HG03108 (cell line): ENCODE measurements around the gene C19orf12.
A peak's percentile ranks its signal among the peaks of the same experiment; 100 is the strongest.

ENCODE experiments used
- ATAC-seq: cut with Tn5 transposase; IDR thresholded peaks from one replicate; pipeline ENCODE4 v1.9.1; 2021; ENCODE audit warnings: moderate library complexity; ENCODE audit not compliant: unreplicated experiment

C19orf12 gene

DNA sequence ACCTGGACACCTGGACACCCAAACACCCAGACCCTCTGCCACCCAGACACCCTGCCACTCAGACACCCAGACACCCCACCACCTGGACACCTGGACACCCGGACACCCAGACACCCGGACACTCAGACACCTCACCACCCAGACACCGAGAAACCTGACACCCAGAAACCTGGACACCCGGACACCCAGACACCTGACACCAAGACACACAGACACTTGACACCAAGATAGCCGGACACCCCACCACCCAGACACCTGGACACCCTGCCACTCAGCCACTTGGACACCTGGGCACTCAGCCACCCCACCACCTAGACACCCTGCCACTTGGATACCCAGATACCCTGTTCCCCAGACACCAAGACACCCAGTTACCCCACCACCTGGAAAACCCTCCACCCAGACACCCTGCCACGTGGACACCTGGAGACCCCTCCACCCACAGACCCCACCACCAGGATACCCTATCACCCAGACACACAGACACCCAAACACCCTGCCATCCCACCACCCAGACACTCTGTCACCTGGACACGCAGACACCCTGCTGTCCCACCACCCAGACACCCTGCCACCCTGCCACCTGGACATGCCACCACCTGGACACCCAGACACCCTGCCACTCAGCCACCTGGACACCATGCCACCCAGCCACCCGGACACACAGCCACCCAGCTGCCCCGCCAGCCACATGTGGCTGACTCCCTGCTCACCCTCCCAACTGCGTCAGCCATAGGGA, 17.4 kb downstream of the C19orf12 start:
- no peak for ATAC-seq

- ATAC-seq = no peak
Observed at GRCh38 chr19:29696565-29696846, 18.6 kb downstream of the C19orf12 start.

GRCh38 chr19:29695765-29696564, 19.1 kb downstream of the C19orf12 start:
- ATAC-seq = no peak

DNA sequence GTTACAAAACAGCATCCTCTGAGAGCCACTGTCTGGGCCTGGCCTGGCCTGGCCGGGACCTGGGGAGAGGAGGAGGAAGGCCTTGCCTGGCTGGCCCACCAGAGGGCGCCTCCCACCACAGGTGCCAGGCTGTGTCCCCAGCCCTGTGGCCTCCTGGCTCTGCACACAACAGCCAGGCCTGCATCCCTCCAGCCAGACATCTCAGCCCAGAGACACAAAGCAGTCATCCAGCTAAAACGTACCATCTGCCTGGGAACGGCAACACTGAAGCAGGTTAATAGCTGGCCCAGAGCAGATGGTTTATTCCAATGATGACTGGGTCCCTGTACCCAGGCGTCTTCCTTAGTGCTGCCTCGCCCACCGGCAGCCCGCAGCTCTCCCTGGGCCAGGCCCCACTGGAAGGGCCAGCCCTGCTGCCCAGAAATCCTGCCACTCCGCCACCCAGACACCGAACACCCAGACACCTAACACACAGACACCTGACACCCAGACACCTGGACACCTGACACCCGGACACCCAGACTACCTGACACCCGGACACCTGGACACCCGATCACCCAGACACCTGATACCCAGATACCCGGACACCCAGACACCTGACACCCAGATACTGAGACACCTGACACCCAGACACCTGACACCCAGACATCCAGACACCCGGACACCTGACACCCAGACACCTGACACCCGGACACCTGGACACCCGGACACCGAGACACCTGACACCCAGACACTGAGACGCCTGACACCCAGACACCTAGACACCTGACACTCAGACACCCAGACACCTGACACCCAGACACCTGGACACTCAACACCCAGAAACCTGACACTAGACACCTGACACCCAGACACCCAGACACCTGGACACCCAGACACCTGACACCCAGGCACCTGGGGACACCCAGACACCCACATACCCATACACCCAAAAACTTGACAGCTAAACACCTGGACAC, 20.1 kb downstream of the C19orf12 start:
- peak; percentile 93 for ATAC-seq

DNA sequence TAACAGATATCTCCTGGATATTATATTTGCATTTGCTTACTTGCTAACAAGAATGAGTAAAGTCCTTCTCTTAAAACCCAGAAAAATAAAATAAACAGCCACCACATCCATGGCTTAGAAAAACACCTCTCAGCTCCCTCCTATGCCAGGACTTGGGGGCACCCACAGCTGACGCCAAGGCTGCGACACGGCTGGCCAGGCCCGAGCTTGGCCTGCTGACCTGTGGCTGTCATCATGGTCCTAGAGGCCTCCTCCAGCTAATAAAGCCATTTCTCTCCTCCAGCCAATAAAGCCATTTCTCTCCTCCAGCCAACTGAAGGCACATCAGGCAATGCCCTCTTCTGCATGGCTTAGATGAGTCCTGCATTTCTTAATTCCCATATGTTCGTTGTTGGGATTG, 20.9 kb downstream of the C19orf12 start:
- ATAC-seq = no peak

GRCh38 chr19:29690842-29691241, 24.2 kb downstream of the C19orf12 start:
- no peak for ATAC-seq

DNA sequence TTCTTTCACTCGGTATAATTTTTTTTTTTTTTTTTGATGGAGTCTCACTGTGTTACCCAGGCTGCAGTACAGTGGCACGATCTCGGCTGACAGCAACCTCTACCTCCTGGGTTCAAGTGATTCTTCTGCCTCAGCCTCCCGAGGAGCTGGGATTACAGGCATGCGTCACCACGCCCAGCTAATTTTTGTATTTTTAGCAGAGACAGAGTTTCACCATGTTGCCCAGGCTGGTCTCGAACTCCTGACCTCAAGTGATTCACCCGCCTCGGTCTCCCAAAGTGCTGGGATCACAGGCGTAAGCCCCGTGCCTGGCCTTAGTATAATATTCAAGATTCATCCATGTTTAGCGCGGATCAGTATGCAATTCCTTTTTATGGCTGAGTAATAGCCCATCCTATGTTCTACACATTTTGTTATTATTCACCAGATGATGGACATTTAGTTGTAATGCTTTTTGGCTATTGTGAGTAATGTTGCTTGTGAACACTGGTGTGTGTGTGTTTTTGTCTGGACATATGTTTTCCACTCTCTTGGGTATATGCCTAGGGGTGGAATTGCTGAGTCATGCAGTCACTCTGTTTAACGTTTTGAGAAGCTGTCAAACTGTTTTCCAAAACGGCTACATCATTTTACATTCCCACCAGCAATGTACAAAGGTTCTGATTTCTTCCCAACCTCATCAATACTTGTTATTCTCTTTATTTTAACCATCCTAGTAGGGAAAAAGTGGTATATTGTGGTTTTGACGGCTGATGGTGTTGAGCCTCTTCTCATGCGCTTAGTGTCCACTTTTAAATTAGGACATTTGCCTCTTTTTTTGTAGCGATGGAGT, 26.9 kb downstream of the C19orf12 start:
- ATAC-seq = no peak

GRCh38 chr19:29687244-29687896, 27.7 kb downstream of the C19orf12 start:
- no peak for ATAC-seq

GRCh38 chr19:29686285-29686805, 28.7 kb downstream of the C19orf12 start:
- no peak for ATAC-seq

DNA sequence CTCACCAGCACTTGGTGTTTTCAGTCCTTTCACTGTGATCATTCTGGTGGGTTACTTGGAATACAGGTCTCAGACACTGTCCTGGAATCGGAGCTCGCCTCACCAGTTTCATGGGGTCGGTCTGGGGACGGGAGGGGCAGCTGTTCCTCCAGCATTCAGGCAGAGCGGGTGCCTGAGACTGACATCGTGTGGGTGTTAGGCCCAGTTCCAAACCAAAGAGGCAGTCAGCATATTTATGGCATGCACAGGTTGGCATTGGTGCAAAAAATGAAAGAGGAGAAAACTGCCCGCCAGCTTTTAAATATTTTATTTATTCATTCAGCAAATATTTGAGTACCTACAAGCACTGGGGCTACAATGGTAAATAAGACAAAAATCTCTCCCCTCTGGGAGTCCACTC, 29.7 kb downstream of the C19orf12 start:
- no peak for ATAC-seq

DNA sequence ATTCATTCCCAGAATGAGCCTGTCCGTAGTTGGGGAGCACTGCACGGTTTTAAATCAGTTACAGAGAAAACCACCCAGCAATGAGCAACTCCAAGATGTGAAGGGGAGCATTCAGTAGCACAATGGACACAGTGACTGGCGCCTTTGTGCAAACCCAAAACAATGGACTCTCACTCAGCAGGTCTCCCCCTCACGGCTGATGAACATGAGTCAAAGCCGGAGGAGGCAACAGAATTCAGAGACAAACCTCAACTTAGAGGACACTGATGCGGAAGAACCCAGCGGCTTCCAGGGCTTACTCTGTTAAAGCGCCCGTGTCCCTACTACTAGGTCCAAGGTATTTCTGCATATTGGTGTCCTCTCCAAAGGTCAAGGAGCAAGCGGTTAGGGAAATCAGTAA, 32.1 kb downstream of the C19orf12 start:
- ATAC-seq = no peak

- no peak for ATAC-seq
Observed at GRCh38 chr19:29682236-29682895, 32.7 kb downstream of the C19orf12 start.

- ATAC-seq = no peak
Observed at GRCh38 chr19:29681422-29682235, 33.4 kb downstream of the C19orf12 start.

- ATAC-seq = no peak
Observed at GRCh38 chr19:29680937-29681336, 34.1 kb downstream of the C19orf12 start.

GRCh38 chr19:29680447-29680846, 34.6 kb downstream of the C19orf12 start:
- peak; percentile 73 for ATAC-seq

- no peak for ATAC-seq
Observed at GRCh38 chr19:29679598-29680210, 35.4 kb downstream of the C19orf12 start.

- ATAC-seq = no peak
Observed at GRCh38 chr19:29678484-29679106, 36.5 kb downstream of the C19orf12 start.
